Stimulated activated CD8-positive, alpha-beta memory T cell treated with anti-CD3 and anti-CD28 coated beads, Interleukin-15, amount 100 ng/mL, for 1 hour (primary cell): Measurements from ENCODE around the gene AMMECR1.
"Not testable (repeated sequence)": the region's sequence is repeated elsewhere in the genome, so short reads cannot be mapped to it uniquely, and the experiment has no call there.

Experiments used
- DNase-seq: peaks from one replicate; pipeline ENCODE4 v3.0.0-alpha.2; 2020; ENCODE audit warnings: low read depth

The AMMECR1 gene

DNA sequence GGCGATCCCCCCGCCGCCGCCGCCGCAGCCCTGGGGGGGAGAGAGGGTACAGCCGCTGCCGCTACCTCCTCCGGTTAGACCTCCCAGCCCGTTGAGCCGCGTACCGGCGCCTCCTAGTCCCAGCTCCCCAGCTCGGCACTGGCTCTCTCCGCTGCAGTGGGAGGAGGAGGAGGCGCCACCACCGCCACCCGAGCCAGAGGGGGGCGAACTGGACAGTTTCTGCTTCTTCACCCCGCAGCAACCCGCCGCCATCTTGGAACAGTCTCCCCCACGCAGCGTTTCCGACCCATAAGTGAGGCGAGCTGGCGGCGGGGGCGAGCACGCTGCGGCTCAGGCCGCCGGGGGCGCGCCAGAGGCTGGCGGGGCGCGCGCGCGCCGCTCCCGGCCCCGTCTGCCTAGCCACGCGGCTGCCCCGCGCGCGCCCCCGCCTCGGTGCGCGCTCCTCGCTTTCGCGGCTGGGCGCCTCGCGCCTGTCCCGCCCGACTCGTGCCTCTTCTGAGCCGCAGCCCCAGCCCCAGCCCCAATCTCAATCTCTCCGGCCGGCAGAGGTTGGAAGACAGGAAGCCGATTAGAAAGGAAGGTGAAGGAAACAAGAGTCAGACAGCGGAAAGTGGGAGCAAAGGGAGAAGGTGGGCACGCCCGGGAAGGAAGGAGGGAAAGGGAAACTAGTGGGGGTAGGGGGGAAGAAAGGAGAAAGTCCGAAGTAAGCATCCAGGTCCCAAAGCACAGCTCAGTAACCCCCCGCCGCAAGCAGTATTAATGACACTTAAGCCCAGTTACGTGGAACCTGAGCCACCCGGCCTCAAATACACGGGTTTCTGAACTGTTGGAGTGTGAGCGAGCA is at the start of gene AMMECR1:
Gene AMMECR1 (minus strand): TSS at position 266 of the 844 bp plus-strand sequence. CDS start 14 bp downstream, at position 252.
- peak; percentile 45 for DNase-seq

DNA sequence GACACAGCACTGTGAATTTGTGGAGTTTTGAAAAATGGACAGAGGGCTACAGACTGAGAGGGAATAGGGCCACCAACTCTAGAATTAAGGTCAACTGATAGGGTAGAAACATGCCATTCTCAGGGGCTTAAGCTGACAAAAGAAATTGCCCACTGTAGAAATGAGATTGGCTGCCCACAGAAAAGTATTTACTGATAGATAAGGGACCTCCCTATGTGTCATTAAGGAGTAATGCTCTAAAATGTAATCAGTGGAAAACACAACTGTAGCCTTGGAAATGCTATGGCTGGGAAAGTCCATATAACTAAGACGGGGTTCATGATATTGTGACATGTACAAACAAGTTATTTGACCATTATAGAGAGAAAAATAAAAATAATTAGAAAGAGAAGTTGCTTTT is 45.4 kb upstream of the AMMECR1 start:
- no peak for DNase-seq

DNA sequence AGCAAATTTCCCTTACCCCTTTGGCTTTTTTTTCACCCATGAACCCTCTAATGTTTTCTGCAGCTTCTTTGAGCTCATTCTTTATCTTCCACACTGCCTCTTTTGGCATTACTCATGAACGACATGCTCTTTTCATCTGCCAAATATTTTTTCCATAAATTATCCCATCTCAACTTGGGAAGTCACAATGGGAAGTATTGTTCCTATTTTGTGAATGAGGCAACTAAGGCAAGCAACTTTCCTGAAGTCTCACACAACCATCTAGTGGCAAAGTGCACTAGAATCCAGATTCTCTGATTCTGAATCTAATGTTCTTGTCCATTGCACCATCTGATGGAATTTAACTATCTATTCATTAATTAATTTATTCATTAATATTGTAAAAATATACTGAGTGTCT is 41.4 kb upstream of the AMMECR1 start:
- DNase-seq: no peak

DNA sequence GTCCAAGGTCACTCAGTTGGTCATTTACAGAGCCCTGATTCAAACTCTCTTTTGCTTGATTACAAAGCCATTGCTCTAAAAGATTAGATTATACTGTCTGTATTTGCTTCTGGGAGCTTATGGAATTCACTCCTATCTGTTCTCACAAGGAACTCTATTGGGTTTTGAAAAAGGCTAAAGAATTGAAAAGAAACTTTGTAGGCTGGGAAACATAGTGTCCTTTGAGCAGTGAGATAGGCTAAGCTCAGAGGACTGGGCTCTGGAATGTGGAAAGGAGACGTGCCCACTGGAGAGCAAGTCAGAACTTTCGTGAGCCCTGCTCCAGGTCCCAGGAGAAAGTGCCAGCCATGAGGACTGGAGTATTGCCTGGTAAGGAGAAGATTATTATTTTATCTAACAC is 40.7 kb upstream of the AMMECR1 start, which contains the start of gene RTL9:
Gene RTL9 (plus strand): TSS at position 301 of the 400 bp plus-strand sequence. CDS start 91,770 bp downstream, outside the sequence.
- DNase-seq: no peak

DNA sequence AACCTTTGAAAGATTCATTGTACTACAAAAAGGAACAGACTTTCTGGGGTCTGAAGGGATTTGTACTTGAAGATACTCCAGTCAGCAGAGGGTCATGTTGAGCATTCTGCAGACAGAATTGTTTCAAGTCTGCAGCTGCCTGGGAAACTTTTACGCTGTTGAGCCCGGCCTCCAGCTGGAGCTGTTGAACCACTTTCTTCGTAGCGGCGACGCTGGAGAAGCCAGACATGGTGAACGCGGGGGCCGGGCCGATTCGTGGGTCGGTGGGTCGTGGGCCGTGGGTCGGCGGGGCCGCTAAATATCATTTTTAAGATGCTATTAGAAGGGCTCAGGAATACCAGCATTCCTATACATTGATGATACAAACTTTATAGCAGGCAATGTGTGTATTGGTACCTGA is 28.8 kb upstream of the AMMECR1 start:
- no peak for DNase-seq

DNA sequence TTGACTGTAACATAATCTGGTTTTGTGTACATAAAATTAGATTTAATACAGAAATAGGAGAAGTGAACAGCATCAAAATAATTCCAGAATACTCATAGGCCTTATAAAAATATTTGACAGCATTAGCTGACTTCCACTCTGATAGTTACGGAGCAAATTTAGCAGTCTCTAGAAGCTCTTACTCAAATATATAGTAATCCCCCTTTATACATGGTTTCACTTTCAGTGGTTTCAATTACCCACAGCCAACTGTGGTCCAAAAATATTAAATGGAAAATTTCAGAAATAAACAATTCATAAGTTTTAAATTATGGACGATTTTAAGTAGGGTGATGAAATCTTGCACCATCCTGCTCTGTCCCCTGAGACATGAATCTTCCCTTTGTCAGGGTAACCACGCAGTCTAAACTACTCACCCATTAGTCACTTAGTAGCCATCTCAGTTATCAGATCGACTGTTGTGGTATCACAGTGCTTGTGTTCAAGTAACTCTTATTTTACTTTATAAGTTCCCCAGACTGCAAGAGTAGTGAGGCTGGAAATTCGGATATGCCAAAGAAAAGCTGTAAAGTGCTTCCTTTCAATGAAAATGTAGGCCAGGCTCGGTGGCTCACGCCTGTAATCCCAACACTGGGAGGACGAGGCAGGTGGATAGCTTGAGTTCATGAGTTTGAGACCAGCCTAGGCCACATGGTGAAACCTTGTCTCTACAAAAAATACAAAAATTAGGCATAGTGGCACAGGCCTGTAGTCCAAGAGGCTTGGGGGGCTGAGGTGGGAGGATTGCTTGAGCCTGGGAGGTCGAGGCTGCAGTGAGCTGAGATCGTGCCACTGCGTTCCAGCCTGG is 23.5 kb upstream of the AMMECR1 start:
- DNase-seq: no peak

DNA sequence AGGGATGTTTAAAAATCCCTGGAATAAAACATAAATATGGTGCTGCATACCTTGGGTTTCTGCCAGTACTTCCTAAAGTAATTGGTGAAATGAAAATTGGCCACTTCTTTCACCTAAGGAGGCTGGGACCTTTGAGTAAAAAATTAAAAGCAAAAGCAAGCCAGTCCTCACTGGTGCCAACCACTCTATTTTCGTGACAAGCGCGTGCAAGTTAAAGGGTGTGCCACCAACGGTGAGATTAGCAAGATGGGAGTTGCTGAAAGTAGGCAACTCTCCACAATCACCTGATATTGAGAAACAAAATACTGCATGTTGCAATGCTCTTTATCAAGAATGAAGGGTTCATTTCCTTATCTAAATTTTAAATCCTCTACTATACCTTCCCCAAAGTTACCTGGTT is 21.1 kb upstream of the AMMECR1 start:
- DNase-seq: no peak

DNA sequence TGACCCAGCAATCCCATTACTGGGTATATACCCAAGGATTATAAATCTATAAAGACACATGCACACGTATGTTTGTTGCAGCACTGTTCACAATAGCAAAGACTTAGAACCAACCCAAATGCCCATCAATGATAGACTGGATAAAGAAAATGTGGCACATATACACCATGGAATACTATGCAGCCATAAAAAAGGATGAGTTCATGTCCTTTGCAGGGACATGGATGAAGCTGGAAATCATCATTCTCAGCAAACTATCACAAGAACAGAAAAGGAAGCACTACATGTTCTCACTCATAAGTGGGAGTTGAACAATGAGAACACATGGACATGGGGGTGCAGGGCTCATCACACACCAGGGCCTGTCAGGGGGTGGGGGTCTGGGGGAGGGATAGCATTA is 15.6 kb upstream of the AMMECR1 start:
- DNase-seq: not testable (repeated sequence)

DNA sequence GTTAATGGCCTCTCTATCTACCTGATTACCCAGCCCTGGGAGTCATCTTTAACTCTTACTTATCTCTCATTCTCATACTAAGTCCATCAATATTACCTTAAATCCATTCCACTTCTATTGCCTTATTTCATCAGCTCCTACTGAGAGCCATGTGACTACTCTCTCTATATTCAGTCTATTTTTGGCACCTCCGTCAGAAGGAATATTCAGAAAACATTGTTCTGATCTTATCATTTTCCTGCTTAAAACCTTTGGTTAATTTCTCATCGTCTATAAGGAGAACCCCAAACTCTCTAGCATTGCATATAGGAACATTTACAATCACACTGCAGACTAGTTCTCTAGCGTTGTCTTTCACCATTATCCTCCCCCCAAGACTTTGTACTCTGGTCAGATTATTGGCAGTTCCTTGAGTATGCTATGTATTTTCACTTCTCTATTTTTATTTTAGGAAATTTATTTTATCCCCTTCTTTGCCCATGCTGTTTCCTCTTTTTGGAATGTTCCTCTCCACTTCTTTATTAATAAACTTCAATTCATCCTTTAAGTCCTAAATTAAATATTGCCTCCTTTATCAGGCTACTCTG is 13.7 kb upstream of the AMMECR1 start:
- no peak for DNase-seq

DNA sequence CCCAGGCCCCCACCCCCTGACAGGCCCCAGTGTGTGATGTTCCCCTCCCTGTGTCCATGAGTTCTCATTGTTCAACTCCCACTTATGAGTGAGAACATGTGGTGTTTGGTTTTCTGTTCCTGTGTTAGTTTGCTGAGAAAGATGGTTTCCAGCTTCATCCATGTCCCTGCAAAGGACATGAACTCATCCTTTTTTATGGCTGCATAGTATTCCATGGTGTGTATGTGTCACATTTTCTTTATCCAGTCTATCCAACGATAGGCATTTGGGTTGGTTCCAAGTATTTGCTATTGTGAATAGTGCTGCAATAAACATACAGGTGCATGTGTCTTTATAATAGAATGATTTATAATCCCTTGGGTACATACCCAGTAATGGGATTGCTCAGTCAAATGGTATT is 10.7 kb upstream of the AMMECR1 start:
- DNase-seq: not testable (repeated sequence)

DNA sequence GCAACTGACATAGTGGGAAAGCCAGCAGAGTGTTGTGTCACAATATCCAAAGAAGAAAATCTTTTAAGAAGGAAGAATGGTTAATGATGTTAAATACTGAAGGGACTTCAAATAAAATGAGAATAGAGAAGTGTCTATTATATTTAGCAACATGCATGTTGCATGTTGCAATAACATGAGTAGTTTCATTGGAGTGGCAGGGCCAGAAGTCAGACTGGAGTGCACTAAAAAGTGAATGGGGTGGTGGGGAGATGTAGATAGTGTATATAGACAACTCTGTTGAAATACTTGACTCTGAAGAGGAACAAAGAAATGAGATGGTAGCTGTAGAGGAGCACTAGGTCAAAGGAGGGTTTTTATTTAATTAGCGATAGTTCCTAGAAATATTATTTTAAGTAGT is 9.5 kb upstream of the AMMECR1 start:
- no peak for DNase-seq

DNA sequence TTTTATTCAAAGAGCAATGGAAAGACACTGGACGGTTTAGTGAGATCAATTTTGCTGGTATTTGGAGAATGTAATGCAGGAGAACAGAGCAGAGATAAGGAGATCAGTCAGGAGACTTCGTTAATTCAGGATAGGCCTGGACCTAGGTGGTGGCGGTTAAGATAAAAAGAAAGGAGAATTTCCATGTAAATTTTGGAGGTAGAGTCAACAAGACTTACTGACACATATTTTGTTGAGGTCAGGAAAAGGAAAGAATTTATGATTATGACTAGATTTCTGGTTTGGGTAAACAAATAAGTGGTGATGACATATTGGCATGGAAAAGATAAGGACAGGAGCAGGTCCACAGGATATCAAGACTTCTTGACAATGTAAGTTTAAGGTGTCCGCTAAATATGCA is 8.8 kb upstream of the AMMECR1 start:
- no peak for DNase-seq

DNA sequence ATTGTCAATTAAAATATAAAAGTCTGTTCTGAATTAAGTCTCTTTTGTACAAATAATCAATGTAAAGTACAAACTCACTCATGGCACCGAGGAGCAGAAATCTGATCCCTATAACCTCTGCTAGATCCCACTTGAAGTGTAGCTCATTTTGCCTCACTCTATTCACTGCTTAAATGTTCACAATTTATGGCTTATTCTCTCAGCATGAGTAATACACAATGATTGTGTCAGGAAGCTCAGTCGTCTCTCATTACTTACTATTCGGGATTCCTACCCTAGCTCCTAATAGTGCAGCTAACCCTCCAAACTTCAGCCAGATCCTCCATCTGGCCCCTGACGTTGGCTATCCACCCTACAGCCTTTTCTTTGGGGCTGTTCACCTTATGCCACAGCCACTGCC is 4.7 kb upstream of the AMMECR1 start:
- DNase-seq: no peak

DNA sequence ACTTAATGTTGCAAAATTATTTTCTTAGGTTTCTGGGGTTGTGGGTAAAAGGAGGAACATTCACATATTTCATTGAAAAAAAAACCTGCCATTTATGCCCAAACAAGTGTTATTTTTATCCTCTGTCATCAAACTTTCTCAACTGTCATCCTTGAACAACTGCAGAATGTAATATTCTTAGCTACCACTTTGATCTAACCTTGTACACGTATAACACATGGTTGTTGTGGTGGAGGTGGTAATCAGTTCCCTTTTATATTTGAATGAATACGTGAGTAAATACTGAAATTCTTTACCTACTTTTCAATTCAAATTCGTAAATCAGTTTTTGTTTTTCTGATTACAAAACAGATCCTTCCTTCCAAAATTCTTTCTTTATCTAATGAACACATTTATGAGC is 3.8 kb upstream of the AMMECR1 start:
- no peak for DNase-seq

DNA sequence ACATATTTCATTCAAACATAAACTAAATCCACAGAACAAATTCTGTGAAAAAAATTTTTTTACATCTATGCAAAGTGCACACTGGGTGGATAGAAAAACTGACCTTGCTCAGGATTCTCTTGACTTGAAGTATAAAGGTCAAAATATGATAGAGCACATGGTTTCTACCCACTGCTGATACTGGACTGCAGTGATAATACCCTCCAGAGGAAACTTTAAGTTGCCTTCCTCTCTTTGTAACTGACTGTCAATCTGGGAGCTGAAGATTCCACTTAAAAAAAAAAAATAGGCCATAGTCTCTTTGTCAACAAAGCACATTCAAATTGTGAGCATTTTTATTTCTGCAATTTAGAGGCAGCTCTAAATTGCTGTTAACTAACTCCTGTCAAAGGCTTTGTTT is 3.2 kb upstream of the AMMECR1 start:
- DNase-seq: no peak

DNA sequence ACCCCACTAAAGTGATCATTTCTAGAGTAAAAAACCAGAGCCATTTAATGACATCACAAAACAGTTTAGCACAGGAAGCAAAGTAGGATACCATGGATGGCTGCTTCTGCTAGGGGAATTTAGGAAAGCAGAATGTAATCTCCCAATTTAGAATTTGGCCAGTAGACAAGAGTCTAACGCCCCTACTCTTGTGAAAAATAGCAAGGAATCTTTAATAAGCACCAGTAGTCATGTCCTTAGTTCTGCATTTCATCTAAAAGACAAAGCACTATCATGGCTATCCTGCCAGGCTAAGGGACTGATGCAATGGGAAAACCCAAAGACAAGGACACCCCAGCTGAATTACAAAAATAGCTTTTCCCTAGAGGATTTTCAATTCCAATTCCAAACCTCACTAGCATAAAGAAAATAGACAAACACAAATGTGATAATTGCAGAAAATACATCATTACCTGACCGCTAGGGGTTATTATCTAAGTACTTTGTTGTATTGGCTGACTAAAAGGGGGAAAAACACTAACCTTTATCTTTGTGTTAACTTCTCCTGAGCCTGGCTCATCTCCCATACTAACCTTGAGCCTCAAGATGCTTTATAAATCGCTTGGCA is 2.6 kb upstream of the AMMECR1 start:
- DNase-seq: no peak

DNA sequence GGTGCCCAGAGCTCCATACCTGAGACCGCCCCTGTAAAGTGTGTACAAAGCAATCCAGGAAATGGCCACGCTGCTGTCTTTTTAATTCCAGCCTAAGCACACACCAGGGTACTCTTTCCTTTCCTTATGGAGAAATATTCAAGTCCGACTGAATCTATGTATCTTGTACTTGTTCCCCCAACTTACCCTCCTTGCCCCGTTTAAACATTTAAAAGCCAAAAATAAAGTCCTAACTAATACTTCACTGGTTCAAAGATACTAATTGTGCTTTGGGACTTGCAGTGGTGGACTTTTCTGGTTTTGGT is 731 bp upstream of the AMMECR1 start:
- DNase-seq: no peak

DNA sequence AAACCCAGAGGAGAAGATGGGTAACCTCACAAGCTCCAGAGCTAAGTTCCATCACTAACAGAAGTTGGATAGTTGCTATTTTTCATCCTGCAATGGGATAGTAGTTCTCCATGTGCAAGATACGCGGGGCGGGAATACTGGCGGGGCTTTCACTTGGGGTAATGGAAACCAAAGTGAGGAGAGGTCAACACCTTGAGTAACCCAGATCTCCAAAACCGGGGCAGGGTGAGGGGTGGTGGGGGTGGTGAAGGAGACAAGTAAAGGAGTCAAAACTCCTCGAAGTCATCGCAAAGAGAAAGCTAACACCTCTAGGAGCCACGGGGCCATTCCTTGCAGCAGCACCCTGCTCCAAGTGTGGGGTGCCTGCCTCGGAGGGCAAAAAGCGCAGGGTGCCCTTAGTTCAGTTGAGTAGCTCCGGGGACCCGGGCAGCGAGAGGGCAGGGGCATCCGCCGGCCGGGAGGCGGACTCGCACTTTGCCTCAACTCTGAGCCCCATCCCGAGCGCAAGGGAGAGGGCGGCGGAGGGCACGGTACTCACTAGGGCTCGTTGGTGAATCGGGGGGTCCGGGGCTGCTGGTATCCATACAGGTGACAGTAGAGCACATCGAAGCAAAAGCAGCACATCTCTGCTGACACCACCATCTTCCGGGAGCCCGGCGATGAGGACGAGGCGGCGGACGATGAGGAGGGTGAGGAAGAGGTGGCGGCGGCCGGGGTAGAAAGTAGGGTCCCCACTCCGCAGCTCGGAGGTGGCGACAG is 645 bp downstream of the AMMECR1 start:
- no peak for DNase-seq

DNA sequence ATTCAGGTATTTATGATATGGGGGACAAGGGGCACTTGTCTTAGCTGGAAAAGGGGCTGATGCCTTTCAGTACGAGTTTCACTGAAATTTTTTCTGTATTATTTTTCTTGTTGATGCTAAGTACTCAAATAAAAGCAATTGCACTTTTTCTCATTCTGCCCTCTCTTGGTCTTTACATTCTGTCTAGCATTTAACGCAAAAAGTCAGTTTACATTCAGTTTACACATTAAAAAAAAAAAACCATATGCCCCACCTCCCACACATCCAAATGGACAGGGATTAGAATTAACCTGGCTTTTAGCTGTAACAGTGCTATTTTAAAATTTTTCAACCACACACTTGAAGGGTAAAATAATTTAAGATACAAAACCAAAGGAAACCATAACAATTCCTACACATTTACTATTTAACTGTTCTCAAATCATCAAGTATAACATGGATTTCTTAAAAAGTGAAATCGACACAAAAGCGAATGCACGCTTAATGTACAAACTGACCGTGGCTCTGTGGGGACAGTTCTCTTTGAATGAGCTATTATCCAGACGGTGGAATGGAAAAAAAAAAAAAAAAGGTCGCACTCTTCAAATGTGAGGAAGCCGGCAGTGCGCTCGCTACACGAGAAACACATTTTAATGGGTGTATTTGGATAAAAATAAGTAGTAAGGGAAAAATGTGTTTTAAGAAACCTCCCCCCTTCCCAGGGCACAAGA is 1.4 kb downstream of the AMMECR1 start:
- no peak for DNase-seq

DNA sequence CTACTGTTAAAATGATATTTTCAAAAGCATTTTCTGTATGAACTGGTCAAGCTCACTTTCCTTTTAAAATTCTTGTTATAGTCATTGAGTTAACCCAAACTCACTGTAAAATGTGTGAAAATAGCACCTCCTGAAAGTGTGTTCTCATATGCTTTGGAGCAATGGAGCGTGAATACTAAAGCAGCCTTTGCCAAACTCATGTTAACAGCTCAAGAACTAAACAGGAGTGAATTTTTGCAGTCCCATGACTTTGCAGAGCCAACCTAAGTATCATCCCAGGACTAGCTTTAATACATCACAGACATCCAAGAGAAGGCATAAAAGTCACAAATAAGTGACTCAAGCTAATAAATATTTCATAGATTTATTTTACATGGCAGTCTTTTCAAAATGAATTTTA is 2.3 kb downstream of the AMMECR1 start:
- no peak for DNase-seq
